Stimulated activated CD4-positive, alpha-beta T cell treated with anti-CD3 and anti-CD28 coated beads, Interleukin-15, amount 100 ng/mL, for 48 hours (primary cell): ENCODE results near the gene FAM83G.
"Not testable (repeated sequence)": the region's sequence is repeated elsewhere in the genome, so short reads cannot be mapped to it uniquely, and the experiment has no call there.

Experiments used
- DNase-seq, 2 donors: peaks; one replicate each; pipeline ENCODE4 v3.0.0-alpha.2; 2020; ENCODE audit warnings: low read depth in 2 of 2

Gene FAM83G

DNA sequence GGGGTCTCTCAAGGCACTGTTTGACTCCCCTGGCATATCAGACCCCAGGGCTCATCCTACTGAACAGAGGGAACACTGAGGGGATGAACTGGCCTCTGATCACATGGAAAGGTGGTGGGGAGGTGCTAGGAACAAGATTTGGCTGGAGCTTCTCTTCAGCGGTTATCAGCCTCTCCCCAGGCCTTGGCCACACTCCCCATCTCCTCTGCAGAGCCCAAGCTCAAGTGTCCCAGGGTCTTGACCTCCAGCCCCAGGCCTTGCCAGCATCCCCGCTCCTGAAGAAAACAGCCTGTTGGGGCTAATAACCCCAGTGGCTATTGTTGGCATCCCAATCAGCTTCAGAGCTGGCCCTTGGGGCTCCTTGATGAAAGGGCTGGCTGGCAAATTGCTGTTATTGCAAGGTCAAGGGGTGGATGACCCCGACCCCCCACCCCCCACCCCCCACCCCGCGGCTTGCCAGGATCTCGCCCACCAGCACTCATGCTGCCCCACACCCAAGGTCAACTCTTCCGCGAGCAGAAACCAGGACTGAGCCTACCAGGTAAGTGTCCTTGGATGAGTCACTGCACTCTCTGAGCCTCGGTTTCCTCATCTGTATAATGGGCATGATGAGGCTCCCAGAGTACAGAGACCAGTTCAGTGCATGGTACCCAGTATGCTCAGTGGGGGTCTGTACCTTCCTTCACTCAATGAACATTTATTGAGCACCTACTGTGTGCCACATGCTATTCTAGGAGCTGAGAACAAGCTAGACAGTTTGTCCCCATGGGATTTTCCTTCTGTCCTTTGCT, 18.8 kb upstream of the FAM83G start:
- no peak for DNase-seq

DNA sequence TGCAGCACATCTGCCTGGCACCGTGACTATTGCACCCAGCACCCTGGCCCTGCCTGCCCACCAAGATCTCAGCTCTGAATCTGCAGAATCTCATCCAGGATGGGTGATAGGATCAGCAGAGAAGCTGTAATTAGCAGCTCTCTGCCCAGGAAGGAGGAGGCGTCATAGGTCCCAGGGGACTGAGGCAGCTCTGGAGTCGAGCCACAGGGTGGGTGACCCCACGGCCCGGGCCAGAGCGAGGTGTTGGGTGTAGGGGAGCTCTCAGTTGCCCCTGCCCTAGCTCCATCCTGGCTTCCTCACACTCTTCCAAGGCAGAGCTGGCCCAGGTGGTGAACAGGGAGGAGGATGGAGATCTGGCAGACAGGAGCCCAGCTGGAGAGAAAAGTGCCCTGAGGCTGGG, 18.2 kb upstream of the FAM83G start:
- DNase-seq: no peak

DNA sequence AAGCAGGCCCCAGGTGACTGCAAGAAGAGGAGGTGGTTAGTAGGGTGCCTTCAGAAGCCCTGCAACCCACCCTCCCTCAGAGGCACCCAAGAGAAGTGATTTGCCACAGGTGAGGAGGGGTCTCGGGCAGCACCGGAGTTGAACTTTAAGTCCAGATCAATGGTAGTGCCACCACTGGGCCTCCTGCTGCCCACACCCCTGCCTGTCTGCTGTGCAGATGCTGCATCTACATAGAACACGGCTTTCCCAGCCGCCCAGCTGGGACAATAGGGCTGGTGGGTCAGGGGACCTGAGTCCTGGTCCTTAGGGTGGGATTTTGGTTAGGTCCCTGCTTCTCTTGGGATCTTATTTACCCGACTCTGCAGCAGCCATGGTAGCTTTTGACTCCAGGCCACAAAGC, 17.6 kb upstream of the FAM83G start:
- DNase-seq: no peak

DNA sequence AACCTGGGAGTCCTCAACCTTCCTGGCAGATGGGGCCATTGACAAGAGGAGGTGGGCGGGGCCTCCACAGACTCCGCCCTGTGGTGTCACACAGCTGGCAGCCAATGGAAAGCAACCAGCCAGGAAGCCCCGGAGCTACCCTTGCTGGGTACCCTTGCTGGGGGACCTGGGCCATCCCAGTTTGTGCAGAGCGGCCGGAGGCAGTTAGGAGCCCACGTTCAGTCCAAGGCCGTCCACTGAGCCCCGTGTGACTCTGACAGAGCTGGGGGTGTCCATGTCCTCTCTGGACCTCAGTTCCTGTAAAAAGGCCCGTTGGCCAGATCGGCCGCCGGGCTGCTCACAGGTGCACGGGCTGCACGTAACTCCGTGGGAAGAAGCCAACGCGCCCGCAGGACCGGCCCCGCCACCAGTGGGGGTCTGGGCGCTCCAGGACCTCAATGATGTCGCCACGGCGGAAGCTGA, 17.1 kb upstream of the FAM83G start:
- peak in 1 of 2 donors; percentile 33 for DNase-seq

DNA sequence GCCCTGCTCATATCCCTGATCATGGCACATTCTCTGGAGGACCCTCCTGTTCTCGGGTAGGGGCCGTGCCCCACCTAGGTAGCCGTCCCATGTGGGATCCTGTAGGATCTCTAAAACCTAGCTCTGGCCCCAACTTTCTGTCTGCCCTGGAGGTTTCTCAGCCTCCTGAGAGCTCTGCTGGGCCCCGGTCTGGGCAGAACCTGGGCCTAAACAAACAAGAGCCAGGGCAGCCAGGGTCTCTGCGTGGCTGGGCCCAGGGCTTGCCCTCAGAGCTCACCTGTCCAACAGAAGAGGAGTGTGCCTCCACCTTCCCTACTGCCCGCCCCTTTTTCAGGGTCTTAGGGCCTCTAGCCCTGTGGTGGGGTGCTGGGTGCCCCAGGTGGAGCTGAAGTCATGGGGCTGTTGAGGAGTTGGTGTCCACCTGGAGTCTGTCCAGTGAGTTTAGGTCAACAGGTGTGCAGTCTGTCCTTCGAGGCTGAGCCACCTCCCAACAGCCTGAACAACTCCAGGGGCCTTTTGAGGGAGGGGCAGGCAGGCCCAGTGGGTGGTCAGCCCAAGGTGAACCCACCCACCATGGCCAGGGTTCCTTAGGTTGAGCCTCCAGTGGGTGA, 16.6 kb upstream of the FAM83G start:
- DNase-seq: not testable (repeated sequence)

DNA sequence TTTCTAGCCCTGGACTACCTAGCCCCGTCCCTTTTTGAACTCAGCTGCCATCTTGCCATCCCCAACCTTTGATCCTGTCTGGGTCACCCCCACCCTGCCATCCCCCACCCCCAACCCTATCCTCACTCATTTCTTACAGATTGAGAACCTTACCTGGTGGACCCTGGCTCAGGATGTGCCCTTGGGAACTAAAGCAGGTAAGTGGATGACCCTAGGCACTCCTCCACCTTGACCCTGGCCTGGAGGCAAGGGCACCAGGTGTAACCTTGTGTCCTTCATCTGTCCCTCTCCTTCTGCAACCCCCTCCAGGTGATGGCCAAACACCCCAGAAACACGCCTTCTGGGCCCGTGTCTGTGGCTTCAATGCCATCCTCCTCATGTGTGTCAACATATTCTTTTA, 15.5 kb upstream of the FAM83G start:
- no peak for DNase-seq

DNA sequence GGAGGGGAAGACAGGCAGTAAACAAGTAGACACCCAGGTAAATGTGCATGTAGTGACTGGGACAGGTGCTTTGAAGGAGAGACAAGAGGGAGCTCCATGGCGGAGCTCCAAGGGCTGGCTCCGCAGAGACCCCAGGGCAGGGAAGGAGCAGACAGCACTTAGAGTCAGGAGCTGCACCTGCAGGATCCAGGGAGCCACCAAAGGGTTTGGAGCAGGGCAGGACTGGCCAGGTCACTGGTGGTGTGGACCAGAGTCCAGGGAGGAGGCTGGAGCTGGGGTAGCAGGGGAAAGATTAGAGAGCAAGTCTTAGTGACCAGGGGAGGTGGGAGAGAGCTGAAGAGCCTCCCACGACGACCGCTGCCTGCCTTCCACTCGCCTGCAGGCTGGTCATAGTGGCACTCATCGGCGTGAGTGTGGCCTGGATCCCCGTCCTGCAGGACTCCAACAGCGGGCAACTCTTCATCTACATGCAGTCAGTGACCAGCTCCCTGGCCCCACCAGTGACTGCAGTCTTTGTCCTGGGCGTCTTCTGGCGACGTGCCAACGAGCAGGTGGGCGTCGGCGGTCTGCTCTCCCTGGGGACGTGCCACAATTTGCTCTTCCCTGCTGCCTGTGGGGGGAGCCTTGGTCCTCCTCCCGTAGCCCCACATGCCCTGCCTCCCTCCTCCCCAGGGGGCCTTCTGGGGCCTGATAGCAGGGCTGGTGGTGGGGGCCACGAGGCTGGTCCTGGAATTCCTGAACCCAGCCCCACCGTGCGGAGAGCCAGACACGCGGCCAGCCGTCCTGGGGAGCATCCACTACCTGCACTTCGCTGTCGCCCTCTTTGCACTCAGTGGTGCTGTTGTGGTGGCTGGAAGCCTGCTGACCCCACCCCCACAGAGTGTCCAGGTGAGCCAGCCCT, 14.7 kb upstream of the FAM83G start:
- no peak for DNase-seq

DNA sequence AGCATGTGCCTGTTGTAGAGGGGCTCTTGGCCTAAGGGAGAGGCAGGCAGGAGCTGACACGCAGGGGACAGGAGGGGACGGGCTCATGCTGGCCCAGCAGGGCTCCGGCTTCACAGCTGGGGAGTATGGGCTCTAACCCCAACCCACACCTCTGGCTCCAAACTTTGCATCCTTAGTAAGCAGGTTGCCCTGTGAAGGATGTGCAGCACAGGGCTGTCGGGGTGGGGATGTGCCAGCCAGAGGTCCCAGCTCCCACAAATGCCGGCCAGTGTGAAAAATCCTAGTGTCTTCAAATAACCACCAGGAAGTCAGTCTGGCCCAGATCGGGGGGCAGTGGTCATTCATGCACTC, 14.0 kb upstream of the FAM83G start:
- no peak for DNase-seq

DNA sequence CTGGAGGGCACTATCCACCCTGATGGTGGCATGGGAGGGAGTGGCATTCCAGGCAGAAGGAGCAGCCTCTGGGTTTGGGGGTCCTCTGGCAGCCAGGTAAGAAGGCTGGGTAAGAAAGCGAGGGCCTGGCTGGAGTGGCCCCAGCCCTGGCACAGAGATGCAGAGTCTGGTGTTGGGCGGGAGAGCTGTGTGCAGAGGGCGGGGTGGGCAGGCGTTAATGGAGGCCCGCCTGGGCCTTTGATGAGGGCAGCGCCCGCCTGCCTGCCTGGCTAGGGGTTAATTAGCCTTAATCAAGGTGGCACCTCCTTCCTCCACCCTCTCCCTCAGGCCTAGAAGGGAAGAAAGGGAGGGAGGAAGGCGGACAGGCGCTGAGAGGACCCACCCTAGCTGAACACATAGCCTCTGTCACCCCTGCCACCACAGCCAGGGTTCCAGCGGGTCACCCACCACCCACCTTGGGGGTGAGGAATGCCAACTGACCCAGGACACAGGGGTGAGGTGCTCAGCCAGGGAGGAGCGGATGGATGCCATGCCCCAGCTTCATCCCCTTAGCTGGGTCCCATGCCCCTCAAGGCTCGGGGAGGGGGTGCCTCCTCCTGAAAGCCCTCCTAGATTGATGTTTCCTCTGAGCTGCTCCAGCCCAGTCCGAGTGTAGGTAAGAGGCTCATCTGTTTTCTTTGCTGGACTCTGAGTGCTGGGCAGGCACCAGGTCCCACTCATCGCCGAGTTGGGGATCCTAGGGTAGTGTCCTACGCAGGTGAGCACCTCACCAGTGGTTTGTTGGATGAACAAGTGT, 13.4 kb upstream of the FAM83G start:
- DNase-seq: no peak

DNA sequence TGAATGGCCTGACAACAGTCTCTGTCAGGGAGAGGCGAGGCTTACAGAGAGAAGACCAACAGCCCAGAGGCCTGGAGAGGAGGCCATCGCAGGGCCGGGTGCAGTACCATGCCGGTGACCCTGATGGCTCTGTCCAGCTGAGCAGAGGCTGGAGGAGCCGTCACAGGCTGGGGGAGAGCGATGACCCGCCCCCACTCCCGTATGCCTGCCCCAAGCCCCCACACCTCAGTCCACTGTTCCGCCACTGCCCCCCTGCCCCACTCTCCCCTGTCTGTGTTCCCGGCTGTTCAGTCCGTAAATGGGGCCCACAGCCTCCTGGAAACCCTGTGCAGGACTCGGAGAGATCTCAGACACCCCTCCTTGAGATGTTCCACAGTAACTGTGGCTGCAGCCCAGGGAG, 12.8 kb upstream of the FAM83G start:
- no peak for DNase-seq

DNA sequence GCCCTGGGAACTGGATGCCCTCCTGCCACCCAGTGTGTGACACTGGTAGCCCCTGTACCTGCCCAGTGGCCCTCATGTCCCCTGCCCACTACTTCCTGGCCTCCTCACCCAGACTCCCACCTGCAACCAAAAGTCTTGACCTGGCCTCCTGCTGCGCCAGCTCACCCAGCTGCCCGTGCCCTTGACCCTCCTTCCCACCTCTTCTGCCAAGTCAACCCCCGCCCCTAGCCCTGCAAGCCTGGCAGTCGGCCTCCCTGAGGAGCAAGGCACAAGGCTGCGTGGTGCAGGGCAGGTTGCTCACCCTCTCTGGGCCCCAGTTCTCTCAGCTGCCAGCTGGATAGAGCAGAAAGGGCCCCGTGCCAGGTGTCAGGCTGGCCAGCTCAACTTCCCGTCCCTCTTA, 12.3 kb upstream of the FAM83G start:
- DNase-seq: no peak

DNA sequence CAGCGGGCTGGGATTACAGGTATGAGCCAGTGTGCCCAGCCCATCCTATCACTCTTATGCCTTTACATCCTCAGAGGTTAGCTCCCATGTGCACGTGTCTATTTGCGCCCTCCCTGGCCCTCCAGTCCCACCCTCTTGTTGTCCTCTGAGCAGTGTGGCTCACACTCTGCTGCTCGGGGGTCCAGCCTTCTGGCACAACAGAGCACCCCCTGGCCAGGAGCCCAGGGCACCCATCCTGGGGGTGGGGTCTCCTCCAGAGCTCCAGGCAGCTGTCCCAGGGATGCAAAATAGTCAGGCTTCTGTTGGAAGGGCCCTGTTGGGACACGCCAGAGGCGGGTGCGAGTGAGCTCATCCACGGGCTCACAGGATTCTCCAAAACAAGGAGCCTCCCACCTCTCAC, 11.7 kb upstream of the FAM83G start:
- DNase-seq: no peak

DNA sequence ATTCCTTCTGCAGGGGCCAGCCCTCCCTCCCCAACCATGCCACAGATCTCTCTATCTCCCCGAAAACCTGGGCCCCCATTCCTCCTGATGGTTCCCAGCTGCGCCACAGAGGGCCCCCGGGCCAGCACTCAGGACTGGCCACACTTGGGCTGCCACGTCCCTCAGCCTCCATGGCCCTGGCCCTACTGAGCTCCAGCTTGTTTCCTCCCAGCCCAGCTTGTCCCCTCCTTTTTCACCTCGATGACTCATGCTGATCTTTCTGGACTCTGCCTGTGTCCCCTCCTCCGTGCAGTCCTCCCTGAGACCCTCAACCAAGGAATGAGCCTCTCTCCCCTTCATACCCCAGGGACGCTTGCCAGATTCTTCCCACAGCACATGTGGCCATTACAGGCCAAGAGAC, 10.9 kb upstream of the FAM83G start:
- DNase-seq: no peak

DNA sequence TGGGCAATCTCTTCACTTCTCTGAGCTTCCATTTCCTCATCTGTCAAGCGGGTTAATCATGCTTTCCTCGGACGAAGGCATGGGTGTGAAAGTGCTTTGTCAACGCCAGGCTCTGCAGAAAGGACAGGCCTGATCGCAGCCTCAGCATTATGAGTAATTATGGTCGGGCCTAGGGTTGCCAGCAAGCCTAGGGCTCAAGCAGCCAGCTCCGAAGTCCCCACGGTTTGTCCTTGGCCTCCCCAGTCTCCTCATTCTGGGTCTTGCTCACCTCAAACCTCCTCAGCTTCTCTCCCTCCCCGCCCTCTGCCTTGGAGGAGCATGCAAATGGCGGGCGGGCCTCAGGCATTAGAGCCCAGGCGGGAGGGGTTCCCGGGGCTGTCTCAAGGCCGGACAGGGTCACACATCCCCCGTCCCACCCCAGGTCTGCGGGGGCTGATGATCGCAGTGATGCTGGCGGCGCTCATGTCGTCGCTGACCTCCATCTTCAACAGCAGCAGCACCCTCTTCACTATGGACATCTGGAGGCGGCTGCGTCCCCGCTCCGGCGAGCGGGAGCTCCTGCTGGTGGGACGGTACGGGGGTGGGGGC, 10.2 kb upstream of the FAM83G start:
- DNase-seq: no peak

DNA sequence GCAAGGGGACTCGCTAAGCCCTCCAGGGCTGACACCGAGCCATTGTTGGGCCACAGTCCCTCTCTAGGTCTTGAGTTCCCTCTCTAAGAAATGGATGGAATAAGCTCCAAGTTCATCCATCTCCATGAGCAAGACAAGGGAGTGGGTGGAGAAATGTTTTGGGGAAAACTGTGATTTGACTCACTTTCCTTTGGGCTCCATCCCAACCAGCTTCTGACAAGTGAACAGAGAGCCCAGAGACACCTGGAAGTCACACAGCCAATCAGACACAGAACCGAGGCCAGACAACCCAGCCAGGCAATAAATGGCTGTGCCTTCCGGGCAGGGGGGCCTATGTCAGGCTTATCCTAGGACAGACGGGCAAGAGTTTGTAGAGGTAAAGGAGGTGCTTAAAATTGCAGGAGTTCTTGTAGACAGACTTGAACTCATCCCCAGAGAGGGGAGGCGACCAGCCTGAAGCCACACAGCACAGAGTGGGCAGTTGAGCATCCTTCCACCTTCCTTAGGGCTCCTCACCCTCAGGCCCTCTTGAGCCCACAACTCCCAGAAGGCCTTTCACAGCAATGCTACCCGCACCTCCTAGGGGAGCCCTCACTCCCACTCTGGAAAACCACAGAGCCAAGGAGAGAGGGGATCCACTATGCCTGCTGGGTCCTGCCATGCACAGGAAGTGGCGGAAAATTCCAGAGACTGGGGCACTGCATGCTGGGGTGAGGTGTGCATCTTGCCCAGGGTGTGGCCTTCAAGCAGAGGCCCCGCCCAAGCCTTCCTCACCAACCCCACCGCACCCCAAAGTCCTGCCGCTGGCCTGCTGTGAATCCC, 9.5 kb upstream of the FAM83G start:
- DNase-seq: no peak

DNA sequence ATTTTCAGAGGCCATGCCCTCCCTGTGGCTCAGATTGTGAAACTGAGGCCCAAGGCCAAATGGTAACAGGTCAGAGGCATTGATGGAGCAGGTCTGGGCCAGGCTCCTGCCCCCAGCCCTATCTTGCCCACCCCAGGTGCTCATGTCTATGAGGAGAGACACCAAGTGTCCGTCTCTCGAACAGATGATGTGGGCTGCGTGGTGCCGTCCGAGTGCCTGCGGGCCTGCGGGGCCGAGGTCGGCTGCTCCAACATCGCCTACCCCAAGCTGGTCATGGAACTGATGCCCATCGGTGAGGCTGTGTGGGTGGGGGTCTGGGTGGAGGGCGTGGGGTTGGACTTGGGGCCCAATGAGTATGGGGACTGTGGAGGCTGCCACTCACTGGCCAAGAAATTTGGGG, 8.7 kb upstream of the FAM83G start:
- DNase-seq: no peak

DNA sequence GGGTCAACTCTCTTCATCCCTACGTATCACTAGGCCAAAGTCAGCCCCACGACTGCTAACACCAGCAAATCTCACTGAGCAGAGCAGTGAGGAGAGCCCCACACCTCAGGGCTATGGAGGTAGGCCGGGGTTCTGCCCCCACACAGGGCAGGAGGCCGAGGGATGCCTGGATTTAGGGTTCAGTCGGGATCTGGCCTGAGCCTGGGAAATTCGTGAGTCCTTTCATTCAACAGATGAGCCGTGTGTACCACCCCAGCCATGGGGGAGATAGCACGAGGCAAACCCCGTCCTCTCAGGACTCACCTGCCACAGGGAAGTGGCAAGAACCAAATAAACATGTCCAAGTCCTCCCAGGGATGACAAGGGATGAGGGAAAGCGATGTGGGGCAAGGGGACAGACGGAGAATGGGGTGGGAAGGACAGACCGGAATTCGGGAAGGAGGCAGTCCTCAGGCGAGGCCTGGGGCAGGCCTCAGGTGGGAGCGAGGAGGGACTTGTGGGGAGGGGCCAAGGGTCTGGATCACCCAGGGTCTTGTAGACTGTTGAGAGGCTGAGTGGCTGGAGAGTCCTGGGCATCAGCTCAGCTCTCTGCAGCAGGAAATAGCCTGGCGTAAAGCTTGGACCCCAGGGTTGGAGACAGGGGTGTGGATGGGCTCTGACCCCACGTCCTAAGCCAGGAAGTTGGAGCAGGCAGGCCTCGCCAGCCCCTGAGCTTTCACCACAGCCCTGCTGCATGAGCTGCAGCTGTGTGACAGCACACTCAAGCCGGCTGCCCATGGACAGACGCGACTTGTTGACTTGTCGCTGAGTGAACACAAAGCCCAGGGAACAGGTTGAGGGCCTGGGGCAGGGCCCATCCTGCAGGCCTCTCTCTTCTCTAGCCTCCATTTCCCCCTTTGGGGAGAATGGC, 7.9 kb upstream of the FAM83G start:
- no peak for DNase-seq

DNA sequence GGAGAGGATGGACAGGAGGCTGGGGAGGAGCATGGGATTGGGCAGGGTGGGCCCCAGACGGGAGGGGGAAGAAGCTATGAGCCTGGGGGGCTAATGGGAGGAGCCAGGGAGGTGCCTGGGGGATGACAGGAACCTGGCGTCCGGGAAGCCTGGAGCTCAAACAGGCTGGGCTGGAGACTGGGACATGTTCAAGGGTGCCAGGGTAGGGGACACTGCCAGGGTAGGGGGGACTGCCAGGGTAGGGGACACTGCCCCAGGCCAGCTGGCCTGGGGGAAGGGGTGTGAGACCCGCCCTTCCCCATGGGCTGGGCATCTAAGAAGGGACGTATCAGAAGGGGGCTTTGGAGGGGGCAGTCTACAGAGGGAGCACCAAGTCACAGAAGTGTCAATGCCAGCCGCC, 7.0 kb upstream of the FAM83G start:
- DNase-seq: no peak

DNA sequence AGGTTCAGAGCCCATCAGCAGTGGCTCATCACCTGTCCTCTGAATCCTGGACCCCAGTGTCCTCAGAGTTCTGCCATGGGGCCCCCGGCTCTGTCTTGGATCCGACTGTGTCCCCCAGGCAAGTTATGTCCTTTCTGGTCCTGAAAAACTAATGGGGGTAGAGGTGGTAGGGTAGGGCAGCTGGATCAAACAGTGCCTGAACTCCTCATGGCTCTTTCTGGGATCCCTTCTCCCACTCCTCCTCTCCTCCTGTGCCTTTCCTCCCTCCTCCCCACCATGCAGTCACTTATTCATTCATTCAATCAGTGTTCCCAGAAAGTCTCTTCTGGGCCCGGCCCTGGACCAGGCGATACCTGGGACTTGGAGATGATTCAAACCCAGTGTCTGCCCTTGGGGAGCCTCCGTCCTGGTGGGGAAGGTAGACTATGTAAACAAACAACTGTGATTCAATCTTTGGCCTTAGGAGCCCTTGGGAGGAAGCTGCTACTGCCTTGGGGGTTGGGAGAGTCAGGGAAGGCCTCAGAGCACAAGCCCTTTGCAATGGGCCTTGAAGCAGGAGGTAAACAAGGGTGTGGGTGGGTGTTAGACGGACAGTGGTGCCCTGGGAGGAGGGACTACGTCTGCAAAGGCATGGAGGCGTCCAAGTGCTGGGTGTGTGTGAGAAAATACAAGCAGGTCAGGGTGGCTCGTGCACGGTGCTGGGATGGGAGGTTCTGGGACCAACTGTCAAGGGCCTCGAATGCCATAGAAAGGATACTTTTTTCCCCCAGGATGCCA, 6.4 kb upstream of the FAM83G start:
- DNase-seq: no peak
